ENCODE results near the gene DNPEP.

DNA sequence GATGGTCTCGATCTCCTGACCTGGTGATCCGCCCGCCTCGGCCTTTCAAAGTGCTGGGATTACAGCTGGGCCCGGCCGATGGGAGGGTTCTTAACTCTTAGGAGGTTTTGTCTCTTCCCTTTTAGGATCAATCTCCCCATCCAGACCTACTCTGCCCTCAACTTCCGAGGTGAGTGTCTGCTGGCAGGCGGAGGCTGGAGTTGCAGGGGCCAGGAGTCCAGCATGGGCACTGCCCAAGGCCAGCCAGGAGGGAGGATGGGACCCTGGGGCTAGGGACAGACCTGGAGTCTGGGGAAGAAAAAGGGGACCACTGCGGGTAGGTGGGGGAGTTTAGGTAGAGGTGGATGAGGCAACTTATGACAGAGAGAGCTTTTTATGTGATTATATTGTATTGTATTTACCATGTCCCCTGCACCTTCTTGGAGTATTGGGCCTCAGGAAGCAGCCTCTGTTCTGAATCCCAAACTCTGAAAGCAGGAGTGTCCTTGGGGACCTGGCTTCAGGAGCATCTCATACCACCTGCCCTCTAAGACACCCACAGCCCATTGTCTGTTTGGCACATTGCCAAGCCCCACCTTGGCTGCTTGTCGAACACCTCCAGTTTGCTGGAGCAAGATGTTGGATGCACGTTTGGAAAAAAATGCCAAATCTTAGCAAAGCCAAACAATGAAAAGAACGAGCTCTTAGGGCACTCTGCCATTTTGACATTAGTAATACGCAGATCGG lies 36.1 kb upstream of the DNPEP start:
- TF ChIP-seq, protein P1, sequence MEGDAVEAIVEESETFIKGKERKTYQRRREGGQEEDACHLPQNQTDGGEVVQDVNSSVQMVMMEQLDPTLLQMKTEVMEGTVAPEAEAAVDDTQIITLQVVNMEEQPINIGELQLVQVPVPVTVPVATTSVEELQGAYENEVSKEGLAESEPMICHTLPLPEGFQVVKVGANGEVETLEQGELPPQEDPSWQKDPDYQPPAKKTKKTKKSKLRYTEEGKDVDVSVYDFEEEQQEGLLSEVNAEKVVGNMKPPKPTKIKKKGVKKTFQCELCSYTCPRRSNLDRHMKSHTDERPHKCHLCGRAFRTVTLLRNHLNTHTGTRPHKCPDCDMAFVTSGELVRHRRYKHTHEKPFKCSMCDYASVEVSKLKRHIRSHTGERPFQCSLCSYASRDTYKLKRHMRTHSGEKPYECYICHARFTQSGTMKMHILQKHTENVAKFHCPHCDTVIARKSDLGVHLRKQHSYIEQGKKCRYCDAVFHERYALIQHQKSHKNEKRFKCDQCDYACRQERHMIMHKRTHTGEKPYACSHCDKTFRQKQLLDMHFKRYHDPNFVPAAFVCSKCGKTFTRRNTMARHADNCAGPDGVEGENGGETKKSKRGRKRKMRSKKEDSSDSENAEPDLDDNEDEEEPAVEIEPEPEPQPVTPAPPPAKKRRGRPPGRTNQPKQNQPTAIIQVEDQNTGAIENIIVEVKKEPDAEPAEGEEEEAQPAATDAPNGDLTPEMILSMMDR (IDR thresholded peaks at IDR 0.05): no peak
- no peak for TF ChIP-seq EZH2 (IDR thresholded peaks at IDR 0.05; ENCODE audit: borderline replicate concordance, insufficient read depth, low read depth, low read length, poor library complexity, severe bottlenecking)

All from B cell (primary cell).